BJ (cell line): ENCODE data around the gene TTC13. TPM values are rescaled to one million over a fixed set of nuclear protein-coding genes. Genes with fewer than 3 reads are reported as not detected.

Experiments used
- CTCF ChIA-PET: fragments of 350-600 bp; formaldehyde crosslinking; extraction: SDS; loops from one replicate; lab custom pipeline; 2021; ENCODE audit warnings: antibody characterized with exemption, inconsistent platforms; lab: Yijun Ruan, JAX
- POLR2A ChIA-PET: fragments of 300-600 bp; sonication (Branson Sonifier 250); formaldehyde crosslinking; extraction: SDS; loops from one replicate; lab custom pipeline; 2021; ENCODE audit warnings: antibody characterized with exemption; lab: Charles Lee
- DNase-seq: peaks from one replicate; pipeline ENCODE4 v3.0.0-alpha.2; 2011; ENCODE audit warnings: low read depth
- H3K27me3 ChIP-seq: 2 replicates; pipeline ENCODE4 v1.6.0; 2011; ENCODE audit warnings: low read length; ENCODE audit not compliant: control insufficient read depth, insufficient read depth
- H3K36me3 ChIP-seq: 2 replicates; pipeline ENCODE4 v1.5.1; 2011; ENCODE audit warnings: low read length; ENCODE audit not compliant: control insufficient read depth, insufficient read depth
- H3K4me3 ChIP-seq: 2 replicates; pipeline ENCODE4 v1.5.1; 2011; ENCODE audit warnings: low read depth, mild to moderate bottlenecking, control low read depth, low read length
- polyA plus RNA-seq: library from polyadenylated mRNA; depleted of rRNA; stranded (reverse); fragments of >200 nt; gene quantifications from 2 replicates; pipeline ENCODE4 v1.2.3, GENCODE V29; 2011
- TF ChIP-seq, protein P1 (sequence below): IDR thresholded peaks from 2 replicates; pipeline ENCODE4 v1.5.1; 2011; ENCODE audit warnings: low read depth, mild to moderate bottlenecking, control low read depth, inconsistent platforms, low read length, moderate library complexity; ENCODE audit not compliant: insufficient read depth

The TTC13 gene
- polyA plus RNA-seq, 1 experiment, result 7.4 TPM

DNA sequence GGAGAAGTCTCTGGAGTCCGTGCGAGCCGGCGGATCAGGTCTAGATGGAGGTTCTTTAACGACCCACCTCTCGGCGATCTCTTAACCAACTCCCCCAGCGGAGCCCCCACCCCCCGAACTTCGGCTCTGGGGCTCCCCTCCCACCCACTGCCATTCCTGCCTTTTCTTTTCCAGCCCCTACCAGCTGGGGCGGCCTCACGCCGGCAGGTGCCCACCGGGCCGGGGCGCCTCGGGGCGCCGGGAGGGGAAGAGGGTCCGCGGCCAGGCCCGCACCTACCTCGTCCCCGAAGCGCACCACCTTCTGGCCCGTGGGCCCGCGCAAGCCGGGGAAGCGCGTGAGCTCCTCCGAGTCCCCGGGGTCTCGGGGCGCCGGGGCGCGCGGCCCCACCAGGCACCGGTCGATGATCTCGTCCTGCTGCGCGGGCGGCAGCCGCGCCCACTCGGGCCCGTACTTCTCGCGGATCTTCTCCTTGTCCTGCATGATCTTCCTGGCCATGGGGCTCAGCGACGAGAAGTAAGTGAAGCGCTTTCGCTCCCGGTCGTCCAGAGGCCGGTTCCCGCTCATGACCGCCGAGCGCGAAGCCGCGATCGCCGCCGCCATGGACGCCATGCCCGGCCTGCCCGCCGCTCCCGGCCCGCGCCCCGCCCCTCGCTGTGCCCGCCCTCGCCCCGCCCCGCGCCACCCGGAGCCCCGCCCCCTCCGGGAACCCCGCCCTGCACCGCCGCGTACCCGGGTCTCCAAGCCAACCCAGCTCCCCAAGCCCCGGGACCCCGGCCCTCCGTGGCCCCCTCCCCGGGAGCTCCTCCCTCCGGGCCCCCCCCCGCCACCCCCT, 110.5 kb downstream of the TTC13 start, which contains the start of gene C1orf198:
Gene C1orf198, minus strand, starts transcription at position 619 of the 833 bp plus-strand sequence. Its CDS starts 9 bp downstream, at position 610.
- no peak for DNase-seq
- H3K27me3 ChIP-seq, result no peaks in the 10 kb centered on the region
- TF ChIP-seq, protein P1, sequence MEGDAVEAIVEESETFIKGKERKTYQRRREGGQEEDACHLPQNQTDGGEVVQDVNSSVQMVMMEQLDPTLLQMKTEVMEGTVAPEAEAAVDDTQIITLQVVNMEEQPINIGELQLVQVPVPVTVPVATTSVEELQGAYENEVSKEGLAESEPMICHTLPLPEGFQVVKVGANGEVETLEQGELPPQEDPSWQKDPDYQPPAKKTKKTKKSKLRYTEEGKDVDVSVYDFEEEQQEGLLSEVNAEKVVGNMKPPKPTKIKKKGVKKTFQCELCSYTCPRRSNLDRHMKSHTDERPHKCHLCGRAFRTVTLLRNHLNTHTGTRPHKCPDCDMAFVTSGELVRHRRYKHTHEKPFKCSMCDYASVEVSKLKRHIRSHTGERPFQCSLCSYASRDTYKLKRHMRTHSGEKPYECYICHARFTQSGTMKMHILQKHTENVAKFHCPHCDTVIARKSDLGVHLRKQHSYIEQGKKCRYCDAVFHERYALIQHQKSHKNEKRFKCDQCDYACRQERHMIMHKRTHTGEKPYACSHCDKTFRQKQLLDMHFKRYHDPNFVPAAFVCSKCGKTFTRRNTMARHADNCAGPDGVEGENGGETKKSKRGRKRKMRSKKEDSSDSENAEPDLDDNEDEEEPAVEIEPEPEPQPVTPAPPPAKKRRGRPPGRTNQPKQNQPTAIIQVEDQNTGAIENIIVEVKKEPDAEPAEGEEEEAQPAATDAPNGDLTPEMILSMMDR, result no peak
- H3K36me3 ChIP-seq, result peaks cover 3% of the 10 kb centered on the region
- ChIA-PET CTCF (interaction anchor here (0.7 to 4.3 kb wide), 10 partner anchors 9 to 339 kb away, joined by 3 to 23 read pairs (median 4); no protein-coding TSS in a partner anchor), POLR2A (interaction anchor here (0.6 to 1.6 kb wide), 4 partner anchors 9 to 34 kb away, joined by 3 to 10 read pairs (median 4); no protein-coding TSS in a partner anchor)
- H3K4me3 ChIP-seq, result peak within 1 kb of the TSS; percentile 76

DNA sequence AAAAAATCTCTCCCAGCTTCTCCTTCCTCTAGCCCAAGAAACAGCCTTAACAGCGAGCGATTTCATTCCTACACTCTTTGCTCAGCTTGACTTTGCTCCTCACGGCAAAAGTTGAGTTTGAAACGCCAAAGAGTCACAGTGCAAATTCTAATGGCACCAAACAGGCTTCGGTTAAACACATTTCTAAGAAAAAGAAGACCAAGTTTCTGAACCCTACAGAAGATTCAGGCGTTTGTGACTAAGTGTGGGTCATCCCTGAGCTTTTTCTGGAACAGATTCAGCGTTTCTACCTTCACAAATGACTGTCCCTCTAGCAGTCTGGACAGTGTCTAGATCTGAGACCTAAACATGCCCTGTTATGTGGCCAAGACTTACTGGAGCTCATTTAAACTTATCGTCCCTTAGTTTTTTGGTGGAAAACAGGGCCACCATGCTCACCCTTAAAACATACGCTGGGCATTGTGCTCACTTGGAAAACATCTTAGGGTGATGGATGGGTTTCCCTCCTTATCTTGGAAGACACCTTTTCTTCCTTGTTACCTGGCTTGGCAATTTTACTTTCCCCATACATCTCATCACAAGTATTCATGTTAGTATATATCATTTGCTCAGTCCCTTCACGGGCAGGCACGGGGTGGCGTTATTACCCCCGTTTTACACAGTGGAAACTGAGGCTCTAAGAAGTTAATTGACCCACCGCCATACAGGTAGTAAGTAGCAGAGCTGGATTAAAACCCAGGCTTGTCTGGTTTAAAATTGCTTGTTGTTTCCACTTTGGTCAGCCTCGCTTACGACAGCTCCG, 111.4 kb downstream of the TTC13 start:
- Histone ChIP-seq H3K36me3 (peaks cover 3% of the 10 kb centered on the region), H3K4me3 (peak overlapping the region; percentile 76), H3K27me3 (no peaks in the 10 kb centered on the region)
- CTCF ChIA-PET, result interaction anchor here (0.6 to 4.3 kb wide), 15 partner anchors 9 to 340 kb away, joined by 3 to 23 read pairs (median 4); no protein-coding TSS in a partner anchor
- POLR2A ChIA-PET, result interaction anchor here (1.2 to 1.6 kb wide), 3 partner anchors 9 to 59 kb away, joined by 3 to 4 read pairs (median 3); no protein-coding TSS in a partner anchor
- no peak for DNase-seq
- TF ChIP-seq, protein P1, result no peak

DNA sequence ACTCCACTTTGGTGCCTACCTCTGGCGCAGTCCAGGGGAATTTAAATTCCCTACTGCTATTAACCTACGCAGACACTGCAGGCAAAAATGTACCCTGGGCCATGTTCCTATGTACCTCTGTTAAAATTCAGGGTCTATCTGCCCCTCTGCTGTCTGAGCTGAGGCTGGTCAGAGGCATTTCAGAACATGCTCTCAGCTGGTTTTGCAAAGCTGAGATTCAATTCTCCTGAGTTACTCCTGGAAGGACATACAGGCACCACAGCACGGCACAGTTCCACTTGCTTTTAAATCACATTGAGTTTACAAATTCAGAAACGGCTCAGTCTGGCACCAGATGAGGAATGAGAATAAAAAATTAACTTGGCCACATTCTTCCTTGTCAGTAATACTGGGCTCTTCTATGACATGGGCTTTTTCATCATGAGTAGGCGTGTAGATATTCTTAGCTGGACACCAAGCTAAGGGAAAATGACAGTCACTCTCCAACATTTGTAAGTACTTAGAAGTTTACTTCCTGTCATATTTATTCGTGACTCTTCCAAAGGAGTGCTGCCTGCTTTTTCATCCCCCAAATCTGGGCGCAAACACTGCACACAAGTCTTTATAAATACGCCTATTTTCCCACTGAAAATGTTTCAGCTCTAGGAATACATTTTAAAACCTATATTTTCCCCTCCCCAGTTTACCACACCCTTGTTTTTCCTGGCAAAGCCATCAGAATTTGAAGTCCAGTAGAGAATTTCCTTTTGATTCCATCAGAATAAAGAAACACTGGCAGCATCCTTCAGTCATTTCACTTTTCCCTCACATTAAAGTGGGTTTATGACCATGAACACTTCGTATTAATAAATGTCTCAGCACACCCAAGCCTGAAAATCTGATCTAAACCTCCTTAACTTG, 112.2 kb downstream of the TTC13 start:
- Histone ChIP-seq H3K27me3 (no peaks in the 10 kb centered on the region), H3K4me3 (peak overlapping the region; percentile 76), H3K36me3 (peaks cover 5% of the 10 kb centered on the region)
- DNase-seq, result peak; percentile 49
- TF ChIP-seq, protein P1, result no peak
- ChIA-PET CTCF (interaction anchor here (0.6 to 4.3 kb wide), 13 partner anchors 10 to 210 kb away, joined by 3 to 23 read pairs (median 4); no protein-coding TSS in a partner anchor), POLR2A (interaction anchor here (1.2 to 1.6 kb wide), 3 partner anchors 8 to 58 kb away, joined by 3 to 4 read pairs (median 3); no protein-coding TSS in a partner anchor)

DNA sequence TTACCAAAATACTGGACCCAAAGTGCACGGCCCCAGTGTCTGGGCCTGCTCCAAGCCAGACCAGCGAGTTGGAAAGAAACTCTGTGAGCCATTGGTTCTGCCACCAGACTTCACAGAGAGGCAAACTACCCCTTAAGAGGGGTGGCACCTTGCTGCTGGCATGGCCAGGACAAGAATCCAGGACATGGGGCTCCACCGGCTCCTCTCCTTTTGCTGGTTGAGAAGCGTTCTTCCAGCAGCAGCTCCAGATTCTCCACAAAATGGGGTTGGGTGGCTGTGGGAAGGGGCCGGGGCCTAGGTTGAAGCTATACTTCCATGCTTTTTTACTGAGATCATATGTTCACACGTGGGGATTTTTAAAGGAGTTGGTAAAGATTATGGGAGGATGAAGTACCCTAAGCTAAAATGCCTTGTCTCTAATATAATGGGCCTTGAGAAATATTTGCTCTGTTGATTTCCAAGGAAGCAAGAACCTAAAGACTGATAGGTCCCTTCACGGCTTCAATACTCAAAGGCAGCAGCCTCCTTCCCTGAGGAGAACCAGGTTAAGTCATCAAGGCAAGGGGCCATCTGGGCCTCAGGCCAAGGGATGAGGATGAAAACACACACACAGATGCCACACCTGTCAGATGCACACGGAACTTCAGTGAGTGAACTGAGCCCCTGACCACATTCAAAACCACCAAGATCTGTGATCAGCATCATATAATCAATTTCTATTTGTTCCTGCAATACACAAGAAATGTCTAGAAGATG, 113.4 kb downstream of the TTC13 start:
- Histone ChIP-seq H3K36me3 (peaks cover 5% of the 10 kb centered on the region), H3K27me3 (no peaks in the 10 kb centered on the region), H3K4me3 (peak overlapping the region; percentile 76; the same call in 1 of the 2 replicates)
- TF ChIP-seq, protein P1, result no peak
- DNase-seq, result no peak
- POLR2A ChIA-PET, result no interaction called here
- CTCF ChIA-PET, result interaction anchor here (0.6 to 1.8 kb wide), 5 partner anchors 9 to 347 kb away, joined by 3 to 5 read pairs (median 4); no protein-coding TSS in a partner anchor
